HG03571 (cell line): Measurements from ENCODE around the gene RSAD2.

Experiments used
- ATAC-seq: cut with Tn5 transposase; IDR thresholded peaks from one replicate; pipeline ENCODE4 v1.9.1; 2021; ENCODE audit not compliant: unreplicated experiment

Gene RSAD2

GRCh38 chr2:6863792-6864191, 13.8 kb upstream of the RSAD2 start:
- no peak for ATAC-seq

GRCh38 chr2:6864231-6864754, 13.3 kb upstream of the RSAD2 start:
- ATAC-seq = no peak

GRCh38 chr2:6864923-6865345, 12.6 kb upstream of the RSAD2 start:
- ATAC-seq = peak; percentile 19

GRCh38 chr2:6865346-6866274, 12.0 kb upstream of the RSAD2 start, which contains the start of gene CMPK2:
TSS of gene CMPK2 (minus strand) at chr2:6865907. CDS start at chr2:6865696, 211 bp downstream.
- peak; percentile 79 for ATAC-seq

GRCh38 chr2:6866275-6866671, 11.3 kb upstream of the RSAD2 start:
- peak; percentile 34 for ATAC-seq

GRCh38 chr2:6866982-6867381, 10.6 kb upstream of the RSAD2 start:
- no peak for ATAC-seq

GRCh38 chr2:6872394-6872793, 5.2 kb upstream of the RSAD2 start:
- ATAC-seq = peak; percentile 62

- no peak for ATAC-seq
These were observed 3.5 kb upstream of the RSAD2 start for GRCh38 chr2:6874032-6874431.

- no peak for ATAC-seq
These were observed 1.3 kb upstream of the RSAD2 start for GRCh38 chr2:6876309-6876708.

GRCh38 chr2:6878549-6878948, 972 bp downstream of the RSAD2 start:
- ATAC-seq = no peak

- no peak for ATAC-seq
These were observed 1.4 kb downstream of the RSAD2 start for GRCh38 chr2:6879011-6879410.

GRCh38 chr2:6880200-6880733, 2.7 kb downstream of the RSAD2 start:
- no peak for ATAC-seq

GRCh38 chr2:6881046-6881445, 3.5 kb downstream of the RSAD2 start:
- ATAC-seq = no peak

- ATAC-seq = no peak
These were observed 3.9 kb downstream of the RSAD2 start for GRCh38 chr2:6881516-6881915.

GRCh38 chr2:6883448-6884122, 6.0 kb downstream of the RSAD2 start:
- no peak for ATAC-seq

- no peak for ATAC-seq
These were observed 8.0 kb downstream of the RSAD2 start for GRCh38 chr2:6885551-6885950.

GRCh38 chr2:6885968-6886367, 8.4 kb downstream of the RSAD2 start:
- ATAC-seq = no peak

GRCh38 chr2:6887751-6888192, 10.2 kb downstream of the RSAD2 start:
- ATAC-seq = no peak

GRCh38 chr2:6888724-6889123, 11.1 kb downstream of the RSAD2 start:
- no peak for ATAC-seq

GRCh38 chr2:6893876-6894482, 16.4 kb downstream of the RSAD2 start:
- no peak for ATAC-seq
